Stimulated activated CD4-positive, alpha-beta T cell treated with anti-CD3 and anti-CD28 coated beads, TNF-alpha, amount 100 ng/mL, for 48 hours (primary cell): Measurements from ENCODE around the gene GFRA4.

Experiments
- DNase-seq, 3 donors: peaks; one replicate each; pipeline ENCODE4 v3.0.0-alpha.2; 2020; ENCODE audit warnings: low read depth in 3 of 3

Gene GFRA4, protein sequence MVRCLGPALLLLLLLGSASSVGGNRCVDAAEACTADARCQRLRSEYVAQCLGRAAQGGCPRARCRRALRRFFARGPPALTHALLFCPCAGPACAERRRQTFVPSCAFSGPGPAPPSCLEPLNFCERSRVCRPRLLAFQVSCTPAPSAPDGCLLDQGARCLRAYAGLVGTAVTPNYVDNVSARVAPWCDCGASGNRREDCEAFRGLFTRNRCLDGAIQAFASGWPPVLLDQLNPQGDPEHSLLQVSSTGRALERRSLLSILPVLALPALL

DNA sequence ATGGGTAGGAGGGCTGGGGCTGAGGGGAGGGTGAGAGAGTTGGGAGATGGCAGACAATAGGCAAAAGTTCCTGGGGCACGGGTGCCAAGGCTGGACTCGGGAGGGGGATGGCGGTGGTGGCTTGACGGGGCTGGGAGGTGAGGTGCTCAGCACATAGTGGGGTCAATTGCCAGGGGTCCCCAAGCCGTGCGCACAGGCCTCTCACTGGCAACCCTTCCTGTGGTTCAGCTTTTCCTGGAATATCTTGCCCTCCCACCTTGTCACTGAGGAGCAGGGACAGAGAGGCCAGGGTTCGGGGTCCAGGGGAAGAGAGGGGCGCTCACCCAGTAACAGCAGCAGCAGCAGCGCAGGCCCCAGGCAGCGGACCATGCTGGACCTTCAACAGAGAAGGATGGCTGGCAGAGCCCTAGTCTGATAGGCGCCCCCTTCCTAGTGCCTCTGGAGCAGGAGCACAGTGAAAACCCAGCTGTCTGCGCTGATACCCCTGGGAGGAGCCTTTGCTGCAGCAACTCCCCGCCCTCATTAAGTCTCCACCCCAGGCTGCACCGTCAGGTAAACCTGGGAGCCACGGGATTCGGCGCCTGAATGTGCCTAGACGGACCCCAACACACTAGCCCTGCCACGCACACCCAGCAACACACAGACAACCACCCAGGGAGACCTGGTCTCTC lies at the start of gene GFRA4:
TSS of gene GFRA4 (minus strand) at position 369 of the 671 bp plus-strand sequence. CDS start at position 369, 0 bp downstream.
- DNase-seq, result no peak

DNA sequence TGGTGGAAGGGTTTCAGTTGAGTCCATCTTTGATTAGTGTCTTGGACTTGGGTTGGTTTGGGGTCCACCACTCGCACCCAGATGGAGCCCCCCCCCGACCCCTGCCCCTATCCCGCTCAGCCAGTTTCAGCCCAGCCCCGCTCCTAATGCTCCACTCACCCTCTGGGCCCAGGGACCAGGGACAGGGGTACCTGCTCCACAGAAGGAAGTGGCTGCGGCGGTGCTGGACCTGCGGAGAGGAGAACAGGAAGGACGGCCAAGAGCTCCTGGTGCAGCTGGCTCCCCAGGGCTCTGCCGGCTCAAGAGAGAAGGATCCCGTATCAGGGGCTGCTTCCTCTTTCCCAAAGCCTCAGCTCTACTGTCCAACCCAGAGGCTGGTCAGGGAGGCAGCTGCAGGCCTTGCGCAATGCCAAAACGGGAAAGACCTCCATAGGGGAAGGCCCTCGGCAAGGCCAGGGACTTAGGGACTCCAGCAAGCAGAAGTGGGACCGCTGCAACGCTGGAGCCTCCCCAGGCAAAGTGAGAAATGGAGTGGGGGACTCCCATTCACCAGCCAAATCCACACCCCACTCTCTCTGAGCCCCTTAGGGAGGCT lies 49.2 kb upstream of the GFRA4 start, which contains the start of gene SIGLEC1:
TSS of gene SIGLEC1 (minus strand) at position 322 of the 595 bp plus-strand sequence. CDS start 5,472 bp downstream, outside the sequence.
- no peak for DNase-seq

DNA sequence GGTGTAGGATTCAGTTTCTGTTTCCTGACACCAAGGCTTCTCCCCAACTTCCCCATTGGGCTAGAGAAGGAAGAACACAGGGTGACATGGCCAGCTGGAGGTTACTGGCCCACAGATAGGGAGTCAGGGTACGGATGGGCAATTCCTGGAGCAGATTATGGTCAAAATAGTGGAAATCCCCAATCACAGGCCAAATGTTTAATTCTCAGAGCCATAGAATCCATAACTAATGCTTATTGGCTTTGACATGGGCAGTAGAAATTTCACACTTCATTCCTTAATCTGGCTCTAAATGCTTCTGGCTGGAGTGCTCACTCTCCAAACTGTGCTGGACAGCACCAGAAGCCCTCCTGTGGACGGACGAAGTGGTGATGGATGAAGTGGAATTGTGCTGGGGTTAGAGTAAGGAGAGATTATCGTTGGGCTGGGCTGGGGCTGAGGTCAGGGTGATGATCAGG lies 48.3 kb upstream of the GFRA4 start:
- DNase-seq, result no peak

DNA sequence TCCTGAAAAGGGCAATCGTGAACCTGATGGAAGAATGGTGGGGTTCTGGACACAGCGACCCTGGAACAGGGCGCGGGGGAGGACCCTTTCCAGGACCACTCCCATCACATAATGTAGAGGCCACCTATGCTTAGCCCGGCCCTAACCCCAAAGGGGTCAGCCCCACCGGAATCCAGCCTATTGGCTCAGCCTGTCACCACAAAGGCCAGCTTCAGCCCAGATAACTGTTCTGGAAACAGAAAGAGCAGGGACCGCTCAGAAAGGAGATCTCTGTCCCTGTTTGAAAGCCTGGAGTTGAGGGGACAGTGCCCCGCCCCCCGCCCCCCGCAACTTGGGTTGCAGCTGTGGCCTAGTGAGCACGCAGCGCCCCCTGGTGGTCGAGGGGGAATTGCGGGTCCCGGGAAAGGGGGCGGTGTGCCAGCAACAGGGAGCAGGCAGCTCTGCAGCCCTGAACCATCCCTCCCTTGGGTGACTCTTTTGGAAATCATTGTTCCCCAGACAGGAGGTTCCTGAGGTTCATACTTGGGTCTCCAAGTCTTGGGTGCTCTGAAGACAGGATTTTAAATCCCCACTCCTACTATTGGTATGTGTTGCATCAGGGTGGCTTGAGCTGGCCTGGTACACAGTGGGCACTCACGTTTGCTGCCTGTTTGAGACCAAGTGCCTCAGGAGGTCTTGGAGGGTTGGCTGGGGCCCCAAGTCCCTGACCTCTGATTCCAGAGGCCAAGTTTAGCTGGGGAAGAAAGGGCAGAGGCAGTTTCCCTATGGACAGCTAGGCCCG lies 47.7 kb upstream of the GFRA4 start:
- peak; percentile 49 to 67 (median 65) for DNase-seq

DNA sequence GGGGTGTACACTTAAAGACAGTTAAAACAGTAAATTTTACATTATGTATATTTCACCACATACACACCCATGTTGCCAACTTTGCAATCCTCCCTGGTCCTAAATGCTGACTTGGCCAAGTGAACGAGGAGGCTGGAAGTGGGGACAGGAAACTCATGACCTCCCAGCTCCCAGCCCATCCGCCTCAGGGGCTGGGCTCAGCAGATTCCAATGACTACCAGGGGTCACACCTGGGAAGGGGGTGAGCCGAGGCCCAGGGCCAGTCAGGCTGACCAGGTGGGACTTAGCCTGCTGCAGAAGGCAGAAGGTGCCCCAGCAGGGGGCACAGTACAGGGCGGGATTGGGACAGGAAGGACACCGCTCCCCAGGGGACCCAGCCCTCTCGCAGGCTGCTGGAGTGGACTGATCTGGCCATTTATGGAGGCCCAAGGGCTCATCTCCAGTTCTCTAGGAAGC lies 46.8 kb upstream of the GFRA4 start:
- DNase-seq, result no peak

DNA sequence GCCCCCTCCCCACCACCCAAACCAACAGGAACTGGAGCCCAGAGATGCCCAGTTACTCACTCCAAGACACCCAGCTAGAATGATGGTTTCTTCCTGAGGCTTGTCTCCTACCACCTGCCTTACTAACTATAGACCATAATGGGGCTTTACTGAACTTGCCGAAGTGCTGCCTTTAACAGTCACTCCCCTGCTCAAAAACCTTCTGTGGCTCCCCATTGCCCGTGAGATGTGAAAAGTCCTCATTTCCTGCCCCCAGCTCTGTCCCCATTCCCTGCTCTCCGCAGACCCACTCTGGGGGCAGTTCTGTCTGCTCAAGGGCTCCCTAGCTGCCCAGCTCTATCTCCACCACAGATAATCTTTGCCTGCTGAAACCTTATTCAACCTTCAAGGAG lies 44.3 kb upstream of the GFRA4 start:
- no peak for DNase-seq

DNA sequence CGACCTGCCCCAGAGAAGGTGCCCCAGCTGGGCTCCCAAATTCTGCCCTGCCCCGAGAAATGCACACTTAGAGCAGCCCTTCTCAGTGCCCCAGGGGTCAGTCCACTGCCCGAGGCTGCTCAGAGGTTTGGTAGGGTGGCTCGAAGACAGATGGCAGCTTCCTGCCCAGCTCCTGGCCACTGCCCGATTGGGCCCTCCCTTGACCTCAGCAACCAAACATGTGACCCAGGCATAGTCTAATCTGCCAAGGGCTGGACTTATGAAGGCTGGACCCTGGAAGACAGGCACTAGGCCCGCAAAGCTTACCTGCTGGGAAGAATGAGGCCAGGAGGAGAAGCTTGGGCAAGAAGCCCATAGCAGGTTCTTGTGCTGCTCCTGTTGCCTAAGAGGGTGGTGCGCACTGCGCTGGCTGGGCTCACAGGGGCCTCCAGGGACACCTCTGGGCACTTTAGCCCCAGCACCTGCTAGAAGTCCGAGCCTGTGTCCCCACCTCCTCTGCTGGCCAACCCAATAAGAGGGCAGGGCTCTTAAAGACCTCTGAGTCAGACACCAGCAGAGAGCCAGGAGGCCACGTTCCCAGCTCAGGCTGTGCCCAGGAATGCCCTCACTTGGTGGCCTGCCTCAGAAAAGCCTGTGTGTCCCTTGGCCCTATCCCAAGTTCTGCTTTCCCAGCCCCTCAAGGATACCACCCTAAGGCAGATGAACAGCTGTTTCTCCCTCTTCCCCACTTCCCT lies 43.7 kb upstream of the GFRA4 start:
- DNase-seq, result no peak

DNA sequence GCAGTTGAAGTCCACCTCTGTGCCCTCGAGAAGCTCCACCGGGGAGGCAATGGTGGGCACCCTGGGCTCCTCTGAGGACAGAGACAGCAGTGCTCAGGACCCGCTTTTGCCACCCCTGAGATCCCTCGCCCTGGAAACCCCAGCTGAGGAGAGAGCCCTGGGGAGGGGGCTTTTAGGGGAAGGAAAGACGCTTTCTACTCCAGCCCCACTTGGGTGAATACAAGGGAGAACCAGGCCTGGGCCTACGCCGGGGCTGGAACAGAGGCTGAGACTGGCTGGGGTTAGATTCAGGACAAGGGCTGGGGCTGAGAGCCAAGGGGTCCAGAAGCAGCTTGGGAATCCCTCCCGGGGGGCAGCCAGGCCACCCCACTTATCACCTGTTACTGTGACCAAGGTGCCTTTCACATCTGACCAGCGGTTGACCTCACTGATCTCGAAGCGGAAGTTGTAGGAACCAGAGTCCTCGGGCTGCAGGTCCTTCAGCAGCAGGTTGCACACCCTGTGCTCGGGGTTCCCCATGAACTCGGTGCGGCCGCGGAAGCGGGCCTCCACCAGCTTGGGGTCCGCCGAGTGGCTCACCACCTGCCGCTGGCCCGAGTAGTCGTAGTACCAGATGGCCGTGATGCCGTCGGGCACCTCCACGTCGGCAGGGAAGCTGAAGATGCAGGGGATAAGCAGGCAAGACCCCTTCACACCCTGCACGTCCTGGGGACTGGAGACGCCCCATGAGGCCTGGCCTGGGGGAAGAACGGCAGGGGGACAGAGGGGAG lies 43.0 kb upstream of the GFRA4 start:
- no peak for DNase-seq

DNA sequence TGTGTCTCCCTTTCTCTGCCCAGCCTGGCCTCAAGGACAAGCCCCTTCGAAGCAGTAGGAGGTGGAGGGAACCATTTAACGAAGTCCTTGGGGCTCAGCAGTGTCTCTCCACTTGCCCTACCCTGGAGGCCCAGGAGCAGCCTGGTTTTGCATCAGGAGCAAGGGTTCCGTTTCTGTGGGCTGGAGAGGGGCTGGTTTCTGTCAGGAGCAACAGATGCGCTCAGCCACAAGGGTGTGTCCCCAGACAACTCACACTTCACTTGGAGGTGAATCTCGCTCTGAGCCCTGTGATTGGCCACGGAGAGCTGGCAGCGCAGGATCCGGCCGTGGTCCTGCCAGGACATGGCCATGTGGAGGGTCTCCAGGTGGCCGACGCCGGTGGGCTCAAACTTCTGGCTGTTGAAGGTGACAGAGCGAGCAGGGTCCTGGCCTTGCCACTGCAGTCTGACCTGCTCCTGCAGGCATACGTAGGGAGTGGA lies 42.3 kb upstream of the GFRA4 start:
- DNase-seq, result no peak

DNA sequence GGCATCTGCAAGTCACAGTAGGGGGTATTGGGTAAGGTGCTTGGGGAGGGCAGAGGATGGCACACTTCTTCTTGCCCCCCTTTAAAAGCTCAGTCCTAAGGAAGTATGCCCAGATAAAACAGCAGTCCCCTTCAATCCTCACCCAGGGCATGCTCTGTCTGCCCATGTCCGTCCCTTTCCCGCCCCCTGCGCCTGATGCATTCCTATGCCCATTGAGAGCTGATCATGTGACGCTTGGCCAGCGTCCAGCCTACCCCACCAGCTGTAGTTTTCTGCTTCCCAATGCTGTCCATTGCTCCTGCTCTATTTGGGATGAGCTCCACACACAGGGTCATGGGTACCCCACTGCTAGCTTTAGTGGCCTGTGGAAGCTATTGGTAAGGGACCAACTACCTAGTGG lies 40.9 kb upstream of the GFRA4 start:
- DNase-seq, result no peak

DNA sequence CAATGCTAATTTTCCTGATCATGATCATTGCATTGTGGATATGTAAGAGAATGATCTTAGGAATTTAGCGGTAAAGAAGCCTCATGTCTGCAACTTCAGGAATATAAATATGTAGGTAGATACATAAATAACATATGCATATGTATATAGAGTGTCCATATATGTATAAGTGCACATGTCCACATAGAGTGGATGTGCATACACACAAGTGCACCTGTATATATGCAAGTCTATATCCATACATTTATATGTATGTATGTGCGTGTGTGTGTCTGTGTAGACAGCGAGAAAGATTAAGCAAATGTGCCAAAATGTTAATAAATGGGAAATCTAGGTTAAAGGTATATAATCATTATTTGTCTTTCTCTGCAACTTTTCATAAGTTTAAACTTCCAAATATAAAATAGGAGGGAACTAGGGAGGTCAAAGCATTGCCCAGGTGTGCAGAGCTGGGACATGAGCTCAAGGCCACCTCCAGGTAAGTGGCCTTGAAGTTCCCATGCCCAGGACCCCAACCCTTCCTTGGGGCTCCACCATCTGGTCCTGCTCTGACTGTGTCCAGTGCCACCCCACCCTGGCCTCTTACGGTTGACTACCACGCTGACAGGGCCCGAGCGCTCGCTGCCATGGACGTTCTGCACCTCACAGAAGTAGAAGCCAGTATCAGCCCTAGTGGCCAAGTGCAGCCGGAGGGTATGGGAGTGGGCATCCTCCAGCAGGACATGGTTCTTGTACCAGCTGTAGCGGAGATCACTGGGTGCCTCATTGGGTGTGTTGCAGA lies 39.6 kb upstream of the GFRA4 start:
- DNase-seq, result no peak

DNA sequence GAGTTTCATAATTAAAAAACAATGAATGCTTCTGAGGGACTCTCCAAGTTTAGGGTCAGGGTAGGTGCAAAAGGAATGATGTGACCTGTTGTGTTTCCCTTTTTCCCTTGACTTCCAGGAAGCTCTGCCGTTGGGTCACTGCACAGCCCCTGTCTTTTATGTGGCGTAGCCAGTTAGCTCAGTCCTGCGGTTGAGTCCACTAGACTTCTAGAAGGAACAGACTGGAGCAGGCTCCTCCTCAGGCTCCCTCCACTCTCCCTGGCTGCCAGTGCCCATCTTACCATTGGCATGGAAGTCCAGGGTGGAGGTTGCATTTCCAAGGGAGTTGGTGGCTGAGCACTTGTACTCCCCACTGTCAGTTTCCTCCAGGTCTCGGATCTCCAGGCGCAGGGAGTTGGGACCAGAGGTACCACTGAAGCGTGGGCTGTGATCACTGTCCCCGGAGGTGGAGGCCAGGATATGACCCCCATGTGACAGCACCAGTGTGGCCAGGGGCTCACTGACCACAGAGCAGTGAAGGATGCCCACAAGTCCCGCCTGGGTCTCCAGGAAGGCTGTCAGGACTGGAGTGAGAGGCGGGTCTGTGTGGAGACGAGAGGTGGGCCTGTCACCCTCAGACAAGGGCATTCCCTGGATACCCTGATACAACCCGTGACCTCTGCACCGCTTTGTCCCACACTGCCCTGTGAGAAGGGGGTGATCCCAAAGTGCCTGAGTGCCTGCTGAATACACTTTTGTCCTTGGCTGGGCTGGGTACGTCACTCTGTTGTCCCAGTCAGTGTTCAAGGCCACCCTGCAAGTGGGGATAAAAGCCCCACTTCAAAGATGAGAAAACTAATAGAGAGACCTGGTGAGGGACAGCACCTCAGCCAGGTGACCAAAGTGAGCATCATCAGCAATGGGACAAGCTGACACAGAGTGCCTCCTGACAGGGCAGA lies 38.1 kb upstream of the GFRA4 start:
- DNase-seq, result no peak

DNA sequence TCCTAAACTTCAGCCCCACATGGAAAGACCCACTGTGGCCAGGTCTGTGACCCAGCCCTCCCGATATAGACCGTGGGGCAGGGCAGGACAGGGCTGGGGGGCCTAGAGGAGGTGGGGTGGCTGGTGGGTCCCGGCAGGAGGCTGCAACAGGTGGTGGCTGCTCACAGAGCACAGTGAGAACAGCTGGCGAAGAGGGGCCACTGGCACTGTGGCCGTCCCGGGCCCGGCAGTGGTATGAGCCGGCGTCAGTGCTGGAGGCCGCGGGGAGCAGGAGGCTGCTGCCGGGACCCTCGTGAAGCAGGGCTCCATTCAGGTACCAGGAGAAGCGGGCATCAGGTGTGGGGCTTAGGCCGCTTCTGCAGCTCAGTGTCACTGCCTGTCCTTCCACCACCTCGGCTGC lies 35.8 kb upstream of the GFRA4 start:
- no peak for DNase-seq

DNA sequence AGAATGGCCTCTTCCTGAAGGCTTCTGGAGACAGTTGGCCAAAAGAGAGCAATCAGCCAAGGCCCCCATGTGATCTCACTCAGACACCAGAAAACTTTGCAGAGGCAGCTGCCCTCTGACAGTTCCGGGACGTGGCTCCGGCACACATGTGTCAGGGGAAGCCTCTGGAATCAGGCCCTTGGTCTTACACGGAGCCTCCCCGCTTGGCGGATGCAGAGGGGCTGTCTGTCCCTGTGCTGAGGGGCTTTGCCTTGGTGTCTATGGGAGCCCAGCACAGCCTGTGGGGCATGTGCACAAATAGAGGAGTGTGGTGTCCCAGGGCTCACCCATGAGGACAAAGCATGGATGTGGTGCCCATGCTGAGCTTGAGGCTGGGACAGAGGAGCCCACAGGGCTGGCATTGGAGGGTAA lies 35.4 kb upstream of the GFRA4 start:
- no peak for DNase-seq

DNA sequence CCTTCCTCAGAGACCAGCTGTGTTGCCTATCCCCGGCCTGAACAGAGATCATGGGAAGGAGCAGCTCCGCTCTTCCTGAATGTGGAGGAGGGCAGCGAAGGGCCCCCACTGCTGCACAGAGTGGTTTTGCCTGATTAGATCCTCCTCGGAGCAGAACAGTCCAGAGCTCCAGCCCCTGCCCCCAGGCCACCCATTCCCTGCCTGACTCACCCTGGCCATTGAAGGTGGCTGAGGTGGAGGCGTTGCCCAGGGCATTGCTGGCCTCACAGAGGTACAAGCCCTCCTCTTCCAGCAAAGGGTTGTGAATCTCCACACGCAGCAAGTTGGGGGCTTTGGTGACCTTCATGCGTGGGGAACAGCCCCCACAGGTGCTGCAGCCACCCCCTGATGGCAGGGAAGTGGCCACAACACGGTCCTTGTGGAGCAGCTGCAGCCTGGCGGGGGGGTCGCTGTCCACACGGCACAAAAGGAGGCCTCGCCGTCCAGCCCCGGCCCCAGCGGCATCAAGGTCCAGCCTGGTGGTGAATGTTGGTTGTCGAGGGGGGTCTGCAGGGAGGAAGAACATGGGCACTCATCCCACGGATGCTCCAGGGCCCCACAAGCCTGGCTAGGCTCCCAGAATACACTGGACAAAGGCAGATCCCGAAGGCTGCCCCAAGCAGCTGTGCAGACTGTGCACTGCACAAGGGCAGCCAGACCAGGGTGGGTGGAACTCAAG lies 34.5 kb upstream of the GFRA4 start:
- DNase-seq, result no peak

DNA sequence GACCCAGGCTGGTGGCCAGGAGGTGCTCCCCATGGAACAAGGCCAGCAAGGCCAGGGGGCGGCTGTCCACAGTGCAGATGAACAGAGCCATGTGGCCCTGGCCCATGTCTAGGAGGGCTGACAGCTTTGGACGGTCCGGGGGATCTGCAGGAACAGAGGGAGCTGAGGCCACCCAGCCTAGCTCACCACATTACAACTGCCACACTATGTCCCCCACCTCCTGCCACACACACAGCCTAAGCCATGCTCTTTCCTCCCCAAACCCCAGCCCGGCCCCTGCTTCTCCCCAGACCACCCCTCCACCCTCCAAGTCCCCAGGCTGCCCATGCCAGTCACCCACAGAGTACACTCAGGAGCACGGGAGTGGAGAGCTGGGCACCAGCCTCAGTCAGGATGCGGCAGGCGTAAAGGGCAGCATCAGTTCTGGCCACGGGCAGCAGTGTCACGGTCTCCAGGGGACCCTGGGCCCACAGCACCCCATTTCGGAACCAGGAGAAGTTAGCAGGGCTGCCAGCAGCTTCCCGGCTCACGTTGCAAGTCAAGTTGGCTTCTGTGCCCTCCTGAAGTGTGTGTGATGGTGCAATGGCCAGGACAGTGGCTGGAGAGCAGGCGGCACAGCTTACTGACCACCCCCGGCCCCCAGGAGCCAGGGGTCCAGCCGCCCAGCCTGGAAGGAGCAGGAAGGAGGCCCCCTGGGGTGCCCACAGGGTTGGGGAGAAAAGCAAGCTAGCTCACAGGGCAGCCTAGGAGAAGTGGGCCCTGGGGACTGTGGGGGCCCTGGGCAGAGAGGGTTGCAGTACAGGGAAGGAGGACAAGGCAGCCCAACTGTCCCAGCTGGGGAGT lies 33.8 kb upstream of the GFRA4 start:
- DNase-seq, result no peak

DNA sequence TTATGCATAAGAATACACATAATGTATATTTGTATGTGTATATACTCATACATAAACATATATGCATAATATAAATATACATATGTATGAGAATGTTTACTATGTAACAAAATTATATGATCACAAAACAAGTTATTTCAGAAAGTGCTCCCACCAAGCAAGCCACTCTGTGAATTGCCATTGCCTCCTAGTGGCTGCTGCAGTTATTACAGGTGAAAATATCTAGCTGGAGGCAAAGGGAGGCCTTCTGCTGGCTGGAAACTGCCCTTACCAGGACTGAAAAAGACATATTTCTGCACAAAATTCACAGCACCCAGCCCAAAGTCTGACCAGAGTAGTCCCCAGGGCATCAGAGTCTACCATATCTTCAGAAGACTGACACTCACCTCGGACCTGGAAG lies 33.0 kb upstream of the GFRA4 start:
- no peak for DNase-seq
